ENCODE results near the gene SRD5A1. TPM values are rescaled to one million over a fixed set of nuclear protein-coding genes. Genes with fewer than 3 reads are reported as not detected.

Gene SRD5A1
- total RNA-seq, 1 experiment from 2014 or later = 29.9 TPM

DNA sequence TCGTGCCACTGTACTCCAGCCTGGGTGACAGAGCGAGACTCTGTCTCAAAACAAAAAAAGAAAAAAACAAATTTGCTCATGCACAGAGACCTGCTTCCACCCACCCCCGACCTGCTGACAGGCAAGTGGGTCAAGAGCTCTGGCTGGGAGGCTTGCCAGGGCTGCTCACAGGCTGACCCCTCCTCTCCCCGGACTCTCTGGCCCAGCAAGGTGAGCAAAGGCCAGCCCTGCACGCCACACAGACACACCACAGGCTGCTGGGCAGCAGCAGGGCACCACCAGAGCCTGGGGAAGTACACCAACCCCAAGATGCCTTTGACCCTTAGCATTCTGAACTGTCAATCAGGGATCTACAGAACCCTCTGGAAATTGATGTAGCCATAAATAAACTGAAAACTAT, 29.6 kb upstream of the SRD5A1 start:
- H3K18ac ChIP-seq (ENCODE audit: insufficient read length, low read depth, low read length) = no peak overlapping the region
- H3K56ac ChIP-seq (ENCODE audit: insufficient read length, low read depth, low read length) = no peak overlapping the region
- no peak overlapping the region for H2BK5ac ChIP-seq (ENCODE audit: insufficient read length, low read length)
- H3K36me3 Mint-ChIP-seq (ENCODE audit: insufficient read depth in 1 of 3, low read depth in 3 of 3) = peaks cover 63 to 98% (median 91%) of the 10 kb centered on the region in 3 experiments; a peak in 6 of 7 replicates
- no peak overlapping the region for H3K14ac ChIP-seq (ENCODE audit: insufficient read depth, low read length)
- no peak overlapping the region for H3K4ac ChIP-seq (ENCODE audit: low read depth, low read length)
- H2AFZ ChIP-seq (ENCODE audit: low read length) = no peak overlapping the region
- WGBS (ENCODE audit: extremely low coverage, insufficient read length, low lambda C conversion rate) = no CpG with 5 or more reads among the region's 5 CpGs
- no peaks in the 10 kb centered on the region for H3K27me3 Mint-ChIP-seq (ENCODE audit: low read depth)
- no peak overlapping the region for H3K27ac ChIP-seq (ENCODE audit: insufficient read length, low read depth, low read length)
- H3K4me1 ChIP-seq (ENCODE audit: insufficient read depth, low read length) = no peaks in the 10 kb centered on the region
- H3T11ph ChIP-seq (ENCODE audit: low read length) = no peak overlapping the region
- H4K91ac ChIP-seq (ENCODE audit: insufficient read length, low read depth, low read length) = no peak overlapping the region
- no peak overlapping the region for H2BK15ac ChIP-seq (ENCODE audit: low read depth, low read length)
- peaks cover 3% of the 10 kb centered on the region for H3K79me1 ChIP-seq (ENCODE audit: insufficient read depth, low read depth, low read length, poor library complexity, severe bottlenecking)
- H3K4me3 Mint-ChIP-seq = no peak overlapping the region
- no peak for DNase-seq
- H4K8ac ChIP-seq (replicated peaks; ENCODE audit: insufficient read length, low read depth, low read length) = no peak overlapping the region
- no peaks in the 10 kb centered on the region for H3K27me3 ChIP-seq (ENCODE audit: insufficient read depth, low read length)
- no peaks in the 10 kb centered on the region for H3K9me3 ChIP-seq (ENCODE audit: control insufficient read depth, low read depth, low read length)
- no peaks in the 10 kb centered on the region for H3K4me1 Mint-ChIP-seq
- H3K9ac ChIP-seq (ENCODE audit: extremely low read depth, insufficient read length, low read length) = no peak overlapping the region
- no peak overlapping the region for H2BK20ac ChIP-seq (ENCODE audit: low read depth, low read length, poor library complexity, severe bottlenecking)
- H2BK12ac ChIP-seq (ENCODE audit: insufficient read length, low read depth, low read length) = no peak overlapping the region
- H4K20me1 ChIP-seq (ENCODE audit: control insufficient read depth, insufficient read depth, insufficient read length) = no peaks in the 10 kb centered on the region
- no peak overlapping the region for H3K27ac Mint-ChIP-seq
- no peak overlapping the region for H4K5ac ChIP-seq (ENCODE audit: insufficient read length, low read depth, low read length)
- TF ChIP-seq, protein P1, sequence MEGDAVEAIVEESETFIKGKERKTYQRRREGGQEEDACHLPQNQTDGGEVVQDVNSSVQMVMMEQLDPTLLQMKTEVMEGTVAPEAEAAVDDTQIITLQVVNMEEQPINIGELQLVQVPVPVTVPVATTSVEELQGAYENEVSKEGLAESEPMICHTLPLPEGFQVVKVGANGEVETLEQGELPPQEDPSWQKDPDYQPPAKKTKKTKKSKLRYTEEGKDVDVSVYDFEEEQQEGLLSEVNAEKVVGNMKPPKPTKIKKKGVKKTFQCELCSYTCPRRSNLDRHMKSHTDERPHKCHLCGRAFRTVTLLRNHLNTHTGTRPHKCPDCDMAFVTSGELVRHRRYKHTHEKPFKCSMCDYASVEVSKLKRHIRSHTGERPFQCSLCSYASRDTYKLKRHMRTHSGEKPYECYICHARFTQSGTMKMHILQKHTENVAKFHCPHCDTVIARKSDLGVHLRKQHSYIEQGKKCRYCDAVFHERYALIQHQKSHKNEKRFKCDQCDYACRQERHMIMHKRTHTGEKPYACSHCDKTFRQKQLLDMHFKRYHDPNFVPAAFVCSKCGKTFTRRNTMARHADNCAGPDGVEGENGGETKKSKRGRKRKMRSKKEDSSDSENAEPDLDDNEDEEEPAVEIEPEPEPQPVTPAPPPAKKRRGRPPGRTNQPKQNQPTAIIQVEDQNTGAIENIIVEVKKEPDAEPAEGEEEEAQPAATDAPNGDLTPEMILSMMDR (conservative IDR thresholded peaks at IDR 0.05) = no peak
- no peak overlapping the region for H2AK5ac ChIP-seq (ENCODE audit: insufficient read length, low read length)
- H3K23ac ChIP-seq (ENCODE audit: insufficient read length, low read depth, low read length) = no peak overlapping the region
- no peak overlapping the region for H3K4me2 ChIP-seq (ENCODE audit: insufficient read depth, insufficient read length, low read length)
- H3K23me2 ChIP-seq (ENCODE audit: insufficient read length, low read depth, low read length, poor library complexity, severe bottlenecking) = no peaks in the 10 kb centered on the region
- H2BK120ac ChIP-seq (ENCODE audit: low read depth, low read length, poor library complexity, severe bottlenecking) = no peak overlapping the region
- no peaks in the 10 kb centered on the region for H3K9me3 Mint-ChIP-seq
- no peaks in the 10 kb centered on the region for H3K79me2 ChIP-seq (ENCODE audit: insufficient read depth, low read length)

All from H9 (cell line).